DMS53 (cell line): ENCODE results near the gene TSSK3.

Experiments used
- DNase-seq: peaks from one replicate; lab custom pipeline; 2025; lab: John Stamatoyannopoulos, UW

TSSK3 gene

DNA sequence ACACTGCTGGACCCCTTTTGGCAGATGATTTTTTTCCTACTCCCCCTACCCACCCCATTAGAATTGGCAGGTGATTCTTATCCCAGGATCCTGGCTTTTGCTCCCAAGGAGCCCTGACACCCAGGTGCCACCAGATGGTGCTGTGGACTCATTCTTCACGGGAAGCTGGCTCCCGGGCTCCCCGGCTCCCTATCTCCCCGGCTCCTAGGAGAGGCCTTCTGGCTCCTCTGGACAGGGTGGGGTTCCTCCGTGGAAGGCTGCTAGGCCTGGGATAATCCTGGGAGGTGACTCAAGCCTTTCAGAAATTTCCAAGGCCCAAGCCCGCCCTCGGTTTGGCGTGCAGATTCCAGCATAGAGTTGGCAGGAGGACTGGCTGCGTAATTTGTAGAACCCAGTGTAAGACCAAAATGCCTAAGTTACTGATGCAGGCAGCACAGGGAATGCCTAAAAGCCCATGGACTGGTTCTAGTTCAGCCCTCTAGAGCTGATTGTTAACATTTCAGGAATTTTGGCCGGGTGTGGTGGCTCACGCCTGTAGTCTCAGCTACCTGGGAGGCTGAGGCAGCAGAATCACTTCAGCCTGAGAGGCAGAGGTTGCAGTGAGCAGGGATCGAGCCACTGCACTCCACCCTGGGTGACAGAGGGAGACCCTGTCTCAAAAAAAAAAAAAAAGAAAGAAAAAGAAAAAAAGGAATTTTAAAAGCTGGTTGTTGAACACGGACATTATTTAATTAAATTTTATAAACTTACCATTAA is 38.7 kb downstream of the TSSK3 start:
- DNase-seq = peak; percentile 87

DNA sequence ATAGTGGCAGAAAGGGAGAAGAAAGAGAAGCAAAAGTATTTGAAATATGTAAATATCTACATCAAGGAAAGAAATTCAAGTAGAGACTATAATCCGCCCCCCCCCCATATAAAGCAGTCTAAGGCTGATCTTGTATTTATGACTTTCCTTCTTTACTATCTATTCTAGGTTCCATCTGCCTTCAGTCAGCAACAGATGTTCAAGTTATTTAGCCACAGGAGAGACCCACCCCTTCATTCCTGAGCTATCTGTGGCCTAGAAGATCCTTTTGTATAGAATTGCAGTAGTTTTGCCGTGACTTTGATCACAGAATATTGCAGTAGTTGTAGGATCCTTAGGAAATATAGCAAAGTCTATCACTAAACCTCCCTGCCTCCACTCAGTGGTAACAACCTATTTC is 42.6 kb downstream of the TSSK3 start:
- no peak for DNase-seq

DNA sequence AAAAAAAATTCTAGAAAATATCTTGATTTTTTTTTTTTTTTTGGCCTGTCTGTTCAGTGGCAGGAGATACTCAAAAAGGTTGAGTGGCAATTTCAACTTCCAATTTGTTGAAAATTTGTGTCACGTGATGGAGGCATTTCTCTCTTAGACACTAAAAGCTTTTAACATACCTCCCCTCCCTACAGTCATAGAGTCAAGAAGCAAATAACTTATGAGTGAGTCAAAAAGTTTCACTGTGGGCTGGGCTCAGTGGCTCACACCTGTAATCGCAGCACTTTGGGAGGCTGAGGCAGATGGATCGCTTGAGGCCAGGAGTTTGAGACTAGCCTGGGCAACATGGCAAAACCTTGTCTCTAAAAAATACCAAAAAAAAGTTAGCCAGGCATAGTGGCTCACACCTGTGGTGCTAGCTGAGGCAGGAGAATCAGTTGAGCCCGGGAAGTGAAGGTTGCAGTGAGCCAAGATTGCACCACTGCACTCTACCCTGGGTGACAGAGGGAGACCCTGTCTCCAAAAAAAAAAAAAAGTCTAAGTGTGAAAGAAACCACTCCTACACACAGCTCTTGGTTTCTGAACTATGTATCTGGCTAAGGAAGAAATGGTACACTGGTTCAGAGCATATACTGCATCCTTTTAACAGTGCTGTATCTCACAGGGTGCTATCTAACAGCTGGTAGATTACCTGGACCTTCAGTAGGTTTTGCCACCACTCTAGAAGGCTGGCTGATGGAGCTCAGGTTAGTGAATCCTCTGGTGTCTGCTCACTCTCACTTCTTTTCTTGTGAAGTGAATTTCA is 43.5 kb downstream of the TSSK3 start:
- DNase-seq = no peak

DNA sequence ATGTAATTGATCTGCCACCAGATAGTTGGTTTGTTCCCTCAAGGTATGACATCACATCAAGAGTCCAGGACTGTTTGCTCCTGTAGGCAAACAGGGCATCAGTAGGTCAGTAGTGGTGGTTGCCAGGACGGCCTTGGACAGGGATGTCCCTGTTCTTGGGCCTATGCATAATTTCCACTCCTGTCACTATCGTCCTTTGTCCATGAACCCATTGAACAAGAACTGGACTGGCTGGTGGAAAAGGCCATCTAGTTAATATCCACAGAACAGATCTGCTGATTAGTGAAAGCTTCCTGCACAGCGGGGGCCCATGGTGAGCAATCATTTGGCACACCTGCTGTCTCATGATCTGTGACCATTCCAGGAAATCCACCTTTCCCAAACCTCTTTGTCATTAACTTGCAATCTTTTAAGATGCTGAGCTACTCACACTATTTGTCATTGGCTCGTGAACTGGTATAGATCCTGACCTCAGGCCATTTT is 44.3 kb downstream of the TSSK3 start:
- DNase-seq = no peak

DNA sequence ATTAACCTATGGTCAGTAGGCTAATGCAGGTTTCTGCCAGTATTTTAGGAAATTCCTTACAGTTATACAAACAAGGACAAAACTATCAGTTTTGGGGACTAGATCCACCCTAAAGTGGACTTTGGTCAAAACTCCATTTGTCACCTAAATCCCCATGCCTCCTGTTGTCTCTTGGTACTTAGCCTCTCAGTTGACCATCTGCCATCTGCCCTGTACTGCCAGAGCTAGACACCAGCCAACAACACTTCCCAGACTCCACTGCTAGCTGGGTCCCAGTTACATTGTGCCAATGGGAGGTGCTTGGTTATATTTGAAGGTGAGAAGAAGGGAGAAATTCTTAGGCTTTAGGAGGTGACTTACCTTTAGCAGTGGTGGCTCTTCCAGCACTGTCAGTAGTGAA is 48.9 kb downstream of the TSSK3 start:
- peak; percentile 19 for DNase-seq

DNA sequence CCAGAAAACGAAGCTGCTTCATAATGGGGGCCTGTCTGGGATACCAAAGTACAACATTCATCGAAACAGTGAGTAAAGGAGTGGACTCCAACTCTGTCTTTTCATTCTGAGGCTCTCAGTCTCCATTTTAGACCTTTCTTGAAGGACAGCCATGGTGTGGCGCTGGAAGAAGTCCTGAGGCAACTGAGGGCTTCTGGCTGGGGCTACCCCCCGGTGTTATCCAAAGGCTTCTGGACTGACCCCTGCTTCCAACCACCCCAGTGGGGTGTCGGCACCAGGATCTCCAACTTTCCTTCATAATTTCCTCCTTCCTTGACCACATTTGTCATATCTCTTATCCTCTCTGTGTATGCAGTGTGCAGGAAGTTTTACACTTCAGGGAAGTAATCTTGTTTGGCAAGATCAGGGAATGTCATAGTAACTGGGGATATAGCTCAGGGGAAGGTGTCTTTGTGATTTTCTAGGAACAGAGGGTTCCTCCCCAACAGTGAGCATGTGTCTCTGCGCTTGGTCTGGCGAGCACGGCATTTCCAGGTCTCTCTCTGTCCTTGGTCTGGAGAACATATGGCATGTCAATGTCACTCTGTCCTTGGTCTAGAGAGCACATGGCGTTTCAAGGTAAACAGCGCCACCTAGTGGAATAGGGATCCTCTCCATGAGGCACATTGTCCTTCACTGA is 51.3 kb downstream of the TSSK3 start:
- DNase-seq = peak; percentile 92
